ENCODE results near the gene ZNF787. TPM values are rescaled to one million over a fixed set of nuclear protein-coding genes. Genes with fewer than 3 reads are reported as not detected.

ZNF787 gene
- polyA plus RNA-seq, 2 of the 4 experiments (the other 2 are of a cell fraction): 12.5 to 35.1 TPM

Small RNA genes within 50 kb of the gene (small RNA-seq; reads per million reads assigned to genes)
- gene AC024580.2: 0 reads per million in 6 experiments
- gene RF00019: 0 reads per million in 6 experiments

Other genes starting within 250 kb of the ZNF787 start
- gene NLRP13, start 189.0 kb downstream of the ZNF787 start, polyA plus RNA-seq (2011; rRNA removed): not detected in 2 replicates
- not detected in 3 replicates for gene NLRP13, start 189.0 kb downstream of the ZNF787 start, polyA plus RNA-seq (2017; fragmentation: RNase III; extraction: RNeasy Plus Mini Kit Qiagen cat#74134 plus additional on column Dnase treatment)
- gene NLRP8, start 173.5 kb downstream of the ZNF787 start, polyA plus RNA-seq (2011; rRNA removed): not detected in 2 replicates
- gene NLRP8, start 173.5 kb downstream of the ZNF787 start, polyA plus RNA-seq (2017; fragmentation: RNase III; extraction: RNeasy Plus Mini Kit Qiagen cat#74134 plus additional on column Dnase treatment): not detected in 3 replicates
- not detected in 2 replicates for gene NLRP5, start 134.5 kb downstream of the ZNF787 start, polyA plus RNA-seq (2011; rRNA removed)
- gene NLRP5, start 134.5 kb downstream of the ZNF787 start, polyA plus RNA-seq (2017; fragmentation: RNase III; extraction: RNeasy Plus Mini Kit Qiagen cat#74134 plus additional on column Dnase treatment): not detected in 3 replicates
- gene ZNF444, start 20.0 kb upstream of the ZNF787 start, polyA plus RNA-seq (2011; rRNA removed): 10.5 and 16.5 TPM in 2 replicates
- gene ZNF444, start 20.0 kb upstream of the ZNF787 start, polyA plus RNA-seq (2017; fragmentation: RNase III; extraction: RNeasy Plus Mini Kit Qiagen cat#74134 plus additional on column Dnase treatment): 23.1 to 26.2 TPM (median 25.5 TPM) in 3 replicates
- not detected in 2 replicates for gene GALP, start 54.7 kb upstream of the ZNF787 start, polyA plus RNA-seq (2011; rRNA removed)
- gene GALP, start 54.7 kb upstream of the ZNF787 start, polyA plus RNA-seq (2017; fragmentation: RNase III; extraction: RNeasy Plus Mini Kit Qiagen cat#74134 plus additional on column Dnase treatment): not detected in 3 replicates
- gene ZSCAN5B, start 76.5 kb upstream of the ZNF787 start, polyA plus RNA-seq (2011; rRNA removed): 0.07 TPM in 1 of 2 replicates, not detected in the other
- gene ZSCAN5B, start 76.5 kb upstream of the ZNF787 start, polyA plus RNA-seq (2017; fragmentation: RNase III; extraction: RNeasy Plus Mini Kit Qiagen cat#74134 plus additional on column Dnase treatment): not detected in 3 replicates
- gene ZSCAN5C, start 81.0 kb upstream of the ZNF787 start, polyA plus RNA-seq (2011; rRNA removed): not detected in 2 replicates
- not detected in 3 replicates for gene ZSCAN5C, start 81.0 kb upstream of the ZNF787 start, polyA plus RNA-seq (2017; fragmentation: RNase III; extraction: RNeasy Plus Mini Kit Qiagen cat#74134 plus additional on column Dnase treatment)
- gene EDDM13, start 151.5 kb upstream of the ZNF787 start, polyA plus RNA-seq (2011; rRNA removed): not detected in 2 replicates
- gene EDDM13, start 151.5 kb upstream of the ZNF787 start, polyA plus RNA-seq (2017; fragmentation: RNase III; extraction: RNeasy Plus Mini Kit Qiagen cat#74134 plus additional on column Dnase treatment): not detected in 3 replicates
- gene ZSCAN5A, start 193.5 kb upstream of the ZNF787 start, polyA plus RNA-seq (2011; rRNA removed): 13.3 and 16.1 TPM in 2 replicates
- gene ZSCAN5A, start 193.5 kb upstream of the ZNF787 start, polyA plus RNA-seq (2017; fragmentation: RNase III; extraction: RNeasy Plus Mini Kit Qiagen cat#74134 plus additional on column Dnase treatment): 10.8 to 12.2 TPM (median 12.0 TPM) in 3 replicates

Data from A549 (cell line).